Measurements from ENCODE around the gene KRTAP4-3. TPM values are rescaled to one million over a fixed set of nuclear protein-coding genes. Genes with fewer than 3 reads are reported as not detected.

KRTAP4-3 gene
- total RNA-seq, 1 experiment from 2014 or later: not detected

GRCh38 chr17:41185001-41185400 lies 17.0 kb upstream of the KRTAP4-3 start (continued):
- TF ChIP-seq, protein P1, sequence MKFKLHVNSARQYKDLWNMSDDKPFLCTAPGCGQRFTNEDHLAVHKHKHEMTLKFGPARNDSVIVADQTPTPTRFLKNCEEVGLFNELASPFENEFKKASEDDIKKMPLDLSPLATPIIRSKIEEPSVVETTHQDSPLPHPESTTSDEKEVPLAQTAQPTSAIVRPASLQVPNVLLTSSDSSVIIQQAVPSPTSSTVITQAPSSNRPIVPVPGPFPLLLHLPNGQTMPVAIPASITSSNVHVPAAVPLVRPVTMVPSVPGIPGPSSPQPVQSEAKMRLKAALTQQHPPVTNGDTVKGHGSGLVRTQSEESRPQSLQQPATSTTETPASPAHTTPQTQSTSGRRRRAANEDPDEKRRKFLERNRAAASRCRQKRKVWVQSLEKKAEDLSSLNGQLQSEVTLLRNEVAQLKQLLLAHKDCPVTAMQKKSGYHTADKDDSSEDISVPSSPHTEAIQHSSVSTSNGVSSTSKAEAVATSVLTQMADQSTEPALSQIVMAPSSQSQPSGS (CRISPR knock-in tag; IDR thresholded peaks at IDR 0.05; ENCODE audit: borderline replicate concordance, low read depth): no peak
- no peak for TF ChIP-seq ETV6 (CRISPR knock-in tag; IDR thresholded peaks at IDR 0.05)
- TF ChIP-seq FOXK1 (CRISPR knock-in tag; IDR thresholded peaks at IDR 0.05): no peak
- TF ChIP-seq, protein P2, sequence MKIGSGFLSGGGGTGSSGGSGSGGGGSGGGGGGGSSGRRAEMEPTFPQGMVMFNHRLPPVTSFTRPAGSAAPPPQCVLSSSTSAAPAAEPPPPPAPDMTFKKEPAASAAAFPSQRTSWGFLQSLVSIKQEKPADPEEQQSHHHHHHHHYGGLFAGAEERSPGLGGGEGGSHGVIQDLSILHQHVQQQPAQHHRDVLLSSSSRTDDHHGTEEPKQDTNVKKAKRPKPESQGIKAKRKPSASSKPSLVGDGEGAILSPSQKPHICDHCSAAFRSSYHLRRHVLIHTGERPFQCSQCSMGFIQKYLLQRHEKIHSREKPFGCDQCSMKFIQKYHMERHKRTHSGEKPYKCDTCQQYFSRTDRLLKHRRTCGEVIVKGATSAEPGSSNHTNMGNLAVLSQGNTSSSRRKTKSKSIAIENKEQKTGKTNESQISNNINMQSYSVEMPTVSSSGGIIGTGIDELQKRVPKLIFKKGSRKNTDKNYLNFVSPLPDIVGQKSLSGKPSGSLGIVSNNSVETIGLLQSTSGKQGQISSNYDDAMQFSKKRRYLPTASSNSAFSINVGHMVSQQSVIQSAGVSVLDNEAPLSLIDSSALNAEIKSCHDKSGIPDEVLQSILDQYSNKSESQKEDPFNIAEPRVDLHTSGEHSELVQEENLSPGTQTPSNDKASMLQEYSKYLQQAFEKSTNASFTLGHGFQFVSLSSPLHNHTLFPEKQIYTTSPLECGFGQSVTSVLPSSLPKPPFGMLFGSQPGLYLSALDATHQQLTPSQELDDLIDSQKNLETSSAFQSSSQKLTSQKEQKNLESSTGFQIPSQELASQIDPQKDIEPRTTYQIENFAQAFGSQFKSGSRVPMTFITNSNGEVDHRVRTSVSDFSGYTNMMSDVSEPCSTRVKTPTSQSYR (CRISPR knock-in tag; IDR thresholded peaks at IDR 0.05): no peak
- TF ChIP-seq, protein P3, sequence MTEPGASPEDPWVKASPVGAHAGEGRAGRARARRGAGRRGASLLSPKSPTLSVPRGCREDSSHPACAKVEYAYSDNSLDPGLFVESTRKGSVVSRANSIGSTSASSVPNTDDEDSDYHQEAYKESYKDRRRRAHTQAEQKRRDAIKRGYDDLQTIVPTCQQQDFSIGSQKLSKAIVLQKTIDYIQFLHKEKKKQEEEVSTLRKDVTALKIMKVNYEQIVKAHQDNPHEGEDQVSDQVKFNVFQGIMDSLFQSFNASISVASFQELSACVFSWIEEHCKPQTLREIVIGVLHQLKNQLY (CRISPR knock-in tag; IDR thresholded peaks at IDR 0.05): no peak

DNA sequence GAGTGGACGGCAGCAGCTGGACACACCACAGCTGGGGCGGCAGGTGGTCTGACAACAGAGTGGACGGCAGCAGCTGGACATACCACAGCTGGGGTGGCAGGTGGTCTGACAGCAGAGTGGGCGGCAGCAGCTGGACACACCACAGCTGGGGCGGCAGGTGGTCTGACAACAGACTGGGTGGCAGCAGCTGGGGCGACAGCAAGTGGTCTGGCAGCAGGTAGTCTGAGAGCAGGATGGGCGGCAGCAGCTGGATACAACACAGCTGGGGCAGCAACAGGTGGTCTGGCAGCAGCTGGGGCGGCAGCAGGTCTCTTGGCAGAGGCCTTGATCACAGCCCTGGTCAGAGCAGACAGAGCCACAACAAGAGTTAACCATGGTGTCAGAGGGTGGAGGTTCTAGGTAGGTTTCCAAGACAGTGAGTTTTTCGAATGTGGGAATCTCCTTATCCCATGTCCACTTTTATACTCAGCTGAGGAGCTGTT lies 16.5 kb upstream of the KRTAP4-3 start, which contains the start of gene KRTAP4-1:
TSS of gene KRTAP4-1 (minus strand) at position 432 of the 482 bp plus-strand sequence. CDS start at position 375, 57 bp downstream.
- H3K4me1 Mint-ChIP-seq: no peaks in the 10 kb centered on the region
- no peaks in the 10 kb centered on the region for H3K27me3 Mint-ChIP-seq (ENCODE audit: low read depth)
- no peak within 1 kb of the TSS for H3K4me3 Mint-ChIP-seq
- ChIA-PET CTCF (no interaction called here), POLR2A (no interaction called here)
- ATAC-seq: no peak
- no peaks in the 10 kb centered on the region for H3K36me3 Mint-ChIP-seq
- DNase-seq (ENCODE audit: low spot score): no peak
- H3K9me3 Mint-ChIP-seq: peaks cover 4% of the 10 kb centered on the region; the same call in 1 of the 2 replicates
- no peak within 1 kb of the TSS for H3K27ac Mint-ChIP-seq
- TF ChIP-seq, protein P4, sequence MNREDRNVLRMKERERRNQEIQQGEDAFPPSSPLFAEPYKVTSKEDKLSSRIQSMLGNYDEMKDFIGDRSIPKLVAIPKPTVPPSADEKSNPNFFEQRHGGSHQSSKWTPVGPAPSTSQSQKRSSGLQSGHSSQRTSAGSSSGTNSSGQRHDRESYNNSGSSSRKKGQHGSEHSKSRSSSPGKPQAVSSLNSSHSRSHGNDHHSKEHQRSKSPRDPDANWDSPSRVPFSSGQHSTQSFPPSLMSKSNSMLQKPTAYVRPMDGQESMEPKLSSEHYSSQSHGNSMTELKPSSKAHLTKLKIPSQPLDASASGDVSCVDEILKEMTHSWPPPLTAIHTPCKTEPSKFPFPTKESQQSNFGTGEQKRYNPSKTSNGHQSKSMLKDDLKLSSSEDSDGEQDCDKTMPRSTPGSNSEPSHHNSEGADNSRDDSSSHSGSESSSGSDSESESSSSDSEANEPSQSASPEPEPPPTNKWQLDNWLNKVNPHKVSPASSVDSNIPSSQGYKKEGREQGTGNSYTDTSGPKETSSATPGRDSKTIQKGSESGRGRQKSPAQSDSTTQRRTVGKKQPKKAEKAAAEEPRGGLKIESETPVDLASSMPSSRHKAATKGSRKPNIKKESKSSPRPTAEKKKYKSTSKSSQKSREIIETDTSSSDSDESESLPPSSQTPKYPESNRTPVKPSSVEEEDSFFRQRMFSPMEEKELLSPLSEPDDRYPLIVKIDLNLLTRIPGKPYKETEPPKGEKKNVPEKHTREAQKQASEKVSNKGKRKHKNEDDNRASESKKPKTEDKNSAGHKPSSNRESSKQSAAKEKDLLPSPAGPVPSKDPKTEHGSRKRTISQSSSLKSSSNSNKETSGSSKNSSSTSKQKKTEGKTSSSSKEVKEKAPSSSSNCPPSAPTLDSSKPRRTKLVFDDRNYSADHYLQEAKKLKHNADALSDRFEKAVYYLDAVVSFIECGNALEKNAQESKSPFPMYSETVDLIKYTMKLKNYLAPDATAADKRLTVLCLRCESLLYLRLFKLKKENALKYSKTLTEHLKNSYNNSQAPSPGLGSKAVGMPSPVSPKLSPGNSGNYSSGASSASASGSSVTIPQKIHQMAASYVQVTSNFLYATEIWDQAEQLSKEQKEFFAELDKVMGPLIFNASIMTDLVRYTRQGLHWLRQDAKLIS (CRISPR knock-in tag; IDR thresholded peaks at IDR 0.05; ENCODE audit: borderline replicate concordance): no peak
- peak; percentile 86 for TF ChIP-seq ZNF423 (CRISPR knock-in tag; IDR thresholded peaks at IDR 0.05)

GRCh38 chr17:41178843-41179616 lies 11.0 kb upstream of the KRTAP4-3 start:
- TF ChIP-seq ETV6 (CRISPR knock-in tag; IDR thresholded peaks at IDR 0.05) (no peak), ELF4 (CRISPR knock-in tag; IDR thresholded peaks at IDR 0.05; ENCODE audit: low read depth) (no peak), NFE2L1 (CRISPR knock-in tag; IDR thresholded peaks at IDR 0.05) (no peak)
- TF ChIP-seq, protein P4 (CRISPR knock-in tag; IDR thresholded peaks at IDR 0.05; ENCODE audit: borderline replicate concordance): no peak
- TF ChIP-seq, protein P5, sequence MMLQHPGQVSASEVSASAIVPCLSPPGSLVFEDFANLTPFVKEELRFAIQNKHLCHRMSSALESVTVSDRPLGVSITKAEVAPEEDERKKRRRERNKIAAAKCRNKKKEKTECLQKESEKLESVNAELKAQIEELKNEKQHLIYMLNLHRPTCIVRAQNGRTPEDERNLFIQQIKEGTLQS (CRISPR knock-in tag; conservative IDR thresholded peaks at IDR 0.05): no peak
- Mint-ChIP-seq H3K27ac (no peak overlapping the region), H3K4me1 (no peaks in the 10 kb centered on the region), H3K9me3 (no peaks in the 10 kb centered on the region), H3K4me3 (no peak overlapping the region), H3K36me3 (no peaks in the 10 kb centered on the region), H3K27me3 (ENCODE audit: low read depth) (no peaks in the 10 kb centered on the region; the same call in 1 of the 2 replicates)
- CTCF ChIA-PET: interaction anchor here (1.5 kb wide), 1 partner anchor 316 kb away, joined by 3 read pairs; no protein-coding TSS in a partner anchor
- ATAC-seq (no peak), DNase-seq (ENCODE audit: low spot score) (no peak)
- POLR2A ChIA-PET: no interaction called here

All from WTC11 (cell line).